ENCODE data around the gene NOXA1.
A peak's percentile ranks its signal among the peaks of the same experiment; 100 is the strongest.

The NOXA1 gene

GRCh38 chr9:137454145-137454596 is 31.0 kb downstream of the NOXA1 start:
- no peak for DNase-seq (ENCODE audit: low read depth in 1 of 2, low spot score in 1 of 2)

GRCh38 chr9:137454597-137455358 is 31.6 kb downstream of the NOXA1 start:
- DNase-seq (ENCODE audit: low read depth in 1 of 2, low spot score in 1 of 2): no peak

GRCh38 chr9:137455359-137455991 is 32.3 kb downstream of the NOXA1 start:
- no peak for DNase-seq (ENCODE audit: low read depth in 1 of 2, low spot score in 1 of 2)

- no peak for DNase-seq (ENCODE audit: low read depth in 1 of 2, low spot score in 1 of 2)
Measured at GRCh38 chr9:137456061-137456863, 33.1 kb downstream of the NOXA1 start.

GRCh38 chr9:137456864-137457405 is 33.7 kb downstream of the NOXA1 start:
- DNase-seq (ENCODE audit: low read depth in 1 of 2, low spot score in 1 of 2): no peak

- no peak for DNase-seq (ENCODE audit: low read depth in 1 of 2, low spot score in 1 of 2)
Measured at GRCh38 chr9:137457406-137458193, 34.4 kb downstream of the NOXA1 start.

- DNase-seq (ENCODE audit: low read depth in 1 of 2, low spot score in 1 of 2): no peak
Measured at GRCh38 chr9:137458194-137459151, 35.3 kb downstream of the NOXA1 start.

GRCh38 chr9:137459152-137459600 is 36.0 kb downstream of the NOXA1 start, which contains the start of gene NSMF:
Gene NSMF (minus strand): TSS chr9:137459334. CDS start chr9:137459102, 232 bp downstream.
- peak; percentile 84 to 91 for DNase-seq (ENCODE audit: low read depth in 1 of 2, low spot score in 1 of 2)

- DNase-seq (ENCODE audit: low read depth in 1 of 2, low spot score in 1 of 2): no peak
Measured at GRCh38 chr9:137459601-137460362, 36.6 kb downstream of the NOXA1 start.

GRCh38 chr9:137460363-137461315 is 37.4 kb downstream of the NOXA1 start:
- no peak for DNase-seq (ENCODE audit: low read depth in 1 of 2, low spot score in 1 of 2)

GRCh38 chr9:137461316-137461662 is 38.1 kb downstream of the NOXA1 start:
- no peak for DNase-seq (ENCODE audit: low read depth in 1 of 2, low spot score in 1 of 2)

- peak; percentile 46 to 53 for DNase-seq (ENCODE audit: low read depth in 1 of 2, low spot score in 1 of 2)
Measured at GRCh38 chr9:137461663-137462395, 38.6 kb downstream of the NOXA1 start.

GRCh38 chr9:137462396-137462985 is 39.3 kb downstream of the NOXA1 start:
- DNase-seq (ENCODE audit: low read depth in 1 of 2, low spot score in 1 of 2): no peak

GRCh38 chr9:137462986-137463930 is 40.1 kb downstream of the NOXA1 start:
- DNase-seq (ENCODE audit: low read depth in 1 of 2, low spot score in 1 of 2): no peak

GRCh38 chr9:137463931-137464290 is 40.7 kb downstream of the NOXA1 start:
- no peak for DNase-seq (ENCODE audit: low read depth in 1 of 2, low spot score in 1 of 2)

All from activated T-helper 1 cell treated with anti-CD3 and anti-CD28 coated beads, Interleukin-2, amount 50 U/mL, for 16 hours (primary cell).